Small intestine (tissue), 7 donors: ENCODE data around the gene MYL11. TPM values are rescaled to one million over a fixed set of nuclear protein-coding genes. Genes with fewer than 3 reads are reported as not detected.
"Not testable (repeated sequence)": the region's sequence is repeated elsewhere in the genome, so short reads cannot be mapped to it uniquely, and the experiment has no call there.

Source experiments
- DNase-seq, 2 donors: peaks; one replicate each; pipeline versions ENCODE4 v3.0.0 to v3.0.0-alpha.2; 2013
- FAIRE-seq: peaks from 2 replicates; lab custom pipeline; 2012; peaks lifted over from hg19 to GRCh38; lab: Jason Lieb, UNC
- H3K27ac ChIP-seq, 3 donors: one replicate each; pipeline ENCODE4 v1.5.1; 2013; ENCODE audit warnings: low read length in 2 of 3, mild to moderate bottlenecking in 2 of 3, control low read depth in 1 of 3, inconsistent platforms in 1 of 3, low read depth in 1 of 3, moderate library complexity in 1 of 3
- H3K27me3 ChIP-seq, 3 donors: one replicate each; pipeline ENCODE4 v1.6.1; 2013; ENCODE audit warnings: low read length in 3 of 3, inconsistent platforms in 1 of 3; ENCODE audit not compliant: control insufficient read depth in 3 of 3, insufficient read depth in 3 of 3
- H3K36me3 ChIP-seq, 3 donors: one replicate each; pipeline ENCODE4 v1.6.1; 2013; ENCODE audit warnings: low read length in 3 of 3, inconsistent platforms in 1 of 3, low read depth in 1 of 3, mild to moderate bottlenecking in 1 of 3, moderate library complexity in 1 of 3; ENCODE audit not compliant: control insufficient read depth in 3 of 3, insufficient read depth in 2 of 3
- H3K4me1 ChIP-seq, 3 donors: one replicate each; pipeline ENCODE4 v1.6.1; 2013; ENCODE audit warnings: low read length in 2 of 3, inconsistent platforms in 1 of 3, low read depth in 1 of 3, mild to moderate bottlenecking in 1 of 3, moderate library complexity in 1 of 3; ENCODE audit not compliant: control insufficient read depth in 3 of 3, insufficient read depth in 2 of 3
- H3K4me3 ChIP-seq, 3 donors: one replicate each; pipeline ENCODE4 v1.5.1; 2013; ENCODE audit warnings: low read length in 3 of 3, control low read depth in 1 of 3, inconsistent platforms in 1 of 3, low read depth in 1 of 3, mild to moderate bottlenecking in 1 of 3, moderate library complexity in 1 of 3
- H3K9me3 ChIP-seq, 2 donors: one replicate each; pipeline ENCODE4 v1.6.1; 2013; ENCODE audit warnings: low read depth in 1 of 2, low read length in 1 of 2; ENCODE audit not compliant: control insufficient read depth in 2 of 2, insufficient read depth in 1 of 2
- WGBS, 3 donors: extraction: QIAGEN DNeasy Blood & Tissue Kit; methylation state at CpG; one replicate each; pipeline ENCODE4 v1.1.7; 2013; 5-methylcytosine and 5-hydroxymethylcytosine counted together
- polyA plus RNA-seq, 4 donors: library from polyadenylated mRNA; stranded (reverse) in 3 of 4; unstranded in 1 of 4; fragments of 200-250 nt in 3 of 4; fragments of 120-200 nt in 1 of 4; gene quantifications; one replicate each; pipeline versions ENCODE4 v1.2.1 to v1.2.3, GENCODE V29; 2013
- donor health status: healthy with polysubstance abuse.
- donor health status: control.
- donor health status: control.
- donor health status: Bipolar disorder and iron deficiency.
- donor health status: healthy.

The MYL11 gene
- polyA plus RNA-seq, 4 donors = 0.82 to 26.3 (median 1.9) TPM; not detected in 1

DNA sequence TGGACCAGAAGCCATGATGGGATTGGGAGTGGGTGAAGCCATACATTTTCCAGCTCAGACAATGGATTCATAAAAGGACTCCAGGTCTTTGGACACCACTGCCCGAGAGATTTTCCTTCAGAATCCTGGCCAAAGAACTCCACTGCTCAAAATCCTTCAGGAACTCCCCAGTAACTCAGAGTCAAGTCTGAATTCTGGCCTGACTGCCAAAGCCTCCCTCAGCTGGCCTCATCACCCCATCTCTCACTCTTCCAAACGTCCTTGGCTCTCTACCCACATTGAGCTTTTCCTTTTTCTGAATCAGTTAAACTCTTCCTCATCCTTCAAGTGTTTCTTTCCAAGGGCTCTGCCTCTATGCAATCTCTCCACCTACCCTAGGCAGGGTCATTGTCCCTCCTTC is 8.9 kb downstream of the MYL11 start:
- DNase-seq (peak in 1 of 2 donors; percentile 1), FAIRE-seq (no peak)
- Histone ChIP-seq H3K4me3 (no peak overlapping the region), H3K36me3 (peaks cover 0 to 7% (median 0%) of the 10 kb centered on the region in 3 donors), H3K4me1 (peaks cover 0 to 14% (median 2%) of the 10 kb centered on the region in 3 donors), H3K27me3 (no peaks in the 10 kb centered on the region), H3K9me3 (no peaks in the 10 kb centered on the region), H3K27ac (no peak overlapping the region)
- WGBS, 3 donors = 45 to 55% (median 47%) methylated on average over 2 of the region's 2 CpGs

DNA sequence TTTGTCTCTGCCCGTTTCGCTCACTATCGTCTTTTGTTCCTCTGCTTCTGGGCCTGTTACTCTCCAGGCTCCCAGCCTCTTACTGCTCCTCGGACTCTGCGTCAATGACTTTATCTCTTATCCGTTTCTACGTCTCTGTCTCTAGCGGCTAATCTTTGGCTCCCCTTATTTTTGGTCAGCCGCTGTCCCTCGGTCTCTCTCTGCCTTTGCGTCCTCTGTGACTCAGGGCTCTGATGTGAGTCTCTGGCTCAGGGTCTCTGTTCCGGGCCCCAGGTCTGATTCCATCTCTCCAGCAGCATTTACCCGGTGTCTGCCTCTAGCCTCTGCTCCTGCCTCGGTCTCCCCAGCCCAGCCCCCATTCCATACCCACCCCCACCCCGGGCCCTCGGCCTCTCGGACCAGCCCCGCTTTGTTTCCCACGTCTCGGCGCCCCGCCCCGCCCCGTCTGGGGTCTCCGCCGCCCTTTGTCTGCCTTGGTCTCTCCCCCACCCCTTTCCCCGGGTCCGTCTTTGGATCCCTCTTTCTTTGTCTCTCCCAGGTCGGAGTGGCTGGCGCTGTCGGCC is 20.1 kb downstream of the MYL11 start:
- peaks cover 0 to 22% (median 0%) of the 10 kb centered on the region in 3 donors for H3K36me3 ChIP-seq
- DNase-seq = peak in 1 of 2 donors; percentile 24
- WGBS, 3 donors = 9 to 17% (median 10%) methylated on average over 30 to 31 of the region's 31 CpGs
- H3K4me1 ChIP-seq = peaks cover 0 to 16% (median under 1%) of the 10 kb centered on the region in 3 donors
- peak overlapping the region; percentile 48 to 86 (median 81) for H3K27ac ChIP-seq
- peak overlapping the region; percentile 73 to 81 (median 77) for H3K4me3 ChIP-seq
- H3K27me3 ChIP-seq = no peaks in the 10 kb centered on the region
- FAIRE-seq = no peak
- H3K9me3 ChIP-seq = no peaks in the 10 kb centered on the region

DNA sequence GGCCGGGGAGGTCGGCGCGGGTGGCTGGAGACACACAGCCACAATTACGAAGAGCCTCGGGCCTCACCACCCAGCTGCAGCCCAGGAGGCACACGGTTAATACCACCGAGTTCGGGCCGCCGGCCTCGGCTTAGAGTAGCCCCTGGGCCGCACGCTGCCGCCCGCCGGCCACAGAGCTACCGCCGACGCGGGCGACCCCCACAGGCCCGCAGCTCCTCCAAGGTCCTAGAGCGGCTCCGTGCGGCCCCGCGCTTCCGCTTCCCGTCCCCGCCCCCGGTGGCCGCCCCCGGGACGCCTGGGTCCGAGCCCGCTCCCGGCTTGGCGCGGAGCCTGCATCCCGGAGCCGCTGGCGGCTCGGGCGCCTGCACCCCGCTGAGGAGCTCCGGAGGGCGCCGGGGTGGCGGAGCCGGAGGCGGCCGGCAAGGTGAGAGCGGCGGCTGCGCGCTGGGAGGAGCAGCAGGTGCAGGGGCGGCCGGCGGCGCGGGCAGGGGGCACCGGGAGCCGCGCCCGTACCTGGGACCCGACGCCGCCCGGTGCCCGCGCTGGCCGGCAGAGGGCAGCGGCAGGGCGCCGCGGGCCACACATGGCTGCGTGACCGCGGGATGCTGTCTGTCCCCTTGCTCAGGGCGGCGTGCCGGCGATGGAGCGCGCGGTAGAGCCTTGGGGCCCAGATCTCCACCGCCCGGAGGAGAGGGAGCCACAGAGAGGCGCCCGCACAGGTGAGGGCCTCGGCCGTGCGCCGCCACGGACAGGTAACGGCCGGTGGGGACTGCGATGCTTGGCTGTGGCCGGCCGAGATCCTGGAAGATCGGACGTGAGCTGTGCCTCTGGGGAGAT is 20.8 kb downstream of the MYL11 start, which contains the start of gene ZNF48:
Gene ZNF48 (plus strand): TSS at position 266 of the 837 bp plus-strand sequence. CDS start 375 bp downstream, at position 641.
- Histone ChIP-seq H3K36me3 (peaks cover 0 to 22% (median 0%) of the 10 kb centered on the region in 3 donors), H3K4me1 (peaks cover 0 to 22% (median 2%) of the 10 kb centered on the region in 3 donors), H3K27me3 (no peaks in the 10 kb centered on the region), H3K27ac (peak within 1 kb of the TSS; percentile 48 to 86 (median 81)), H3K4me3 (peak within 1 kb of the TSS; percentile 73 to 81 (median 77)), H3K9me3 (no peaks in the 10 kb centered on the region)
- DNase-seq = peak; percentile 71 to 94
- WGBS, 3 donors = 0% methylated on average over 43 to 103 of the region's 103 CpGs
- no peak for FAIRE-seq

DNA sequence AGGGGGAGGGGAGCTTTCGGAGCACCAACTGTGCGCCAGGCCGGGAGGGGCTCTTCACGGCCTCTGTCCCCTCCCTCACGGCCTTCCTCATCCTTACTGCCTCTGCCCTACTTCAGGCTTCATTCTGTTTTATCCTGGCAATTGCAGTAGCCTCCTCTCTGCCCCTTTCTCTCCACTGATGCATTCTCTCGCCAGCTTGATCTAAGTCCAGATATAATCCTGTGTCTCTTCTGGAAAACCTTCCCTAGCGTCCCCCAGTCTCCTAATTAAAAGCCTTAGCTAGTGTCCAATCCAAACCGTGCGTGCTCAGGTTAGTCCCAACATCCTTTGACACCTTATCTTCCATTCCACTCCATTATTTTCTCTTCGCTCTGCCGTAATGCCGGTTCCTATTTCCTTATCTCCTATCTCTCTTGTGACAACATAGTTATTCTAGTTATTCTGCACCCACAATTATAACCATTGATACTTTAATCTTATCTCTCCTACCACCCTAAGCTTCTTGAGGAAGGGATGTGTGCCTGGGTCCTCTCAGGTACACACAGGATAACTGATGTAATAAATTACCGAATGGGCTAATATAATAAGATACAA is 21.5 kb downstream of the MYL11 start:
- peaks cover 0 to 22% (median 2%) of the 10 kb centered on the region in 3 donors for H3K4me1 ChIP-seq
- FAIRE-seq (no peak), DNase-seq (peak; percentile 42 to 54)
- H3K9me3 ChIP-seq = no peaks in the 10 kb centered on the region
- no peaks in the 10 kb centered on the region for H3K27me3 ChIP-seq
- H3K4me3 ChIP-seq = peak overlapping the region; percentile 73 to 81 (median 76)
- peak overlapping the region in 2 of 3 donors; percentile 73 to 76 for H3K27ac ChIP-seq
- peaks cover 0 to 22% (median 0%) of the 10 kb centered on the region in 3 donors for H3K36me3 ChIP-seq
- WGBS, 3 donors = 7 to 15% (median 12%) methylated on average over 11 to 13 of the region's 13 CpGs

DNA sequence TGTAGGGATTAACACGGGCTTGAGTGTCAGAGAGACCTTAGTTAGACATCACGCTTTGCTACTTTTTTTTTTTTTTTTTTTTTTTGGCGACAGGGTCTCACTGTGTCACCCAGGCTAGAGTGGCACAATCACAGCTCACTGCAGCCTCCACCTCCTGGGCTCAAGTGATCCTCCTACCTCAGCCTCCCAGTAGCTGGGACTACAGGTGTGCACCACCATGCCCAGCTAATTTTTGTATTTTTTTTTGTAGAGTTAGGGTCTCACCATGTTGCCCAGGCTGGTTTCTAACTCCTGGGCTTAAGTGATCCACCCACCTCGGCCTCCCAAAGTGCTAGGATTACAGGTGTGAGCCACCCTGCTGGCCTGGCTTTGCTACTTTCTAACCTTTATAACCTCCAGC is 22.0 kb downstream of the MYL11 start:
- H3K4me1 ChIP-seq = peaks cover 0 to 24% (median 2%) of the 10 kb centered on the region in 3 donors
- not testable (repeated sequence) for H3K27ac ChIP-seq, FAIRE-seq, H3K4me3 ChIP-seq, H3K9me3 ChIP-seq, H3K27me3 ChIP-seq
- peak in 1 of 2 donors; percentile 5 for DNase-seq
- WGBS, 3 donors = 35 to 67% (median 40%) methylated on average over 3 to 4 of the region's 4 CpGs
- H3K36me3 ChIP-seq = peaks cover 0 to 22% (median 0%) of the 10 kb centered on the region in 3 donors

DNA sequence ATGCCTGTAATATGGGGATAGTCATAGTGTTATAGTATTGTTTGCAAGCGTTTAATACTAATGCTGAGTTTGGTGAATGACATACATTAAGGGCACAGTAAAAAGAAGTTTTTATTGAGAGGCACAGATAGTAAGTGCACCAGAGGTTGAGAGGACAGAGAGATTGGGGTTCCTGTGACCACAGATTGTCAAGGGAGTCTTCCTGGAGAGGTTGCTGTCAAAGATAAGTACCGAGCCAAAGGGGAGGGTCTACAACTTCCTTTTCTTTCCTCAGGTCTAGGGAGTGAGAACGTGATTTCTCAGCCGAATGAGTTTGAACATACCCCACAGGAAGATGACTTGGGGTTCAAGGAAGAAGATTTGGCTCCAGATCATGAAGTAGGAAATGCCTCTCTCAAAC is 22.5 kb downstream of the MYL11 start:
- WGBS, 3 donors = 70 to 78% (median 72%) methylated on average over 4 of the region's 4 CpGs
- FAIRE-seq = no peak

DNA sequence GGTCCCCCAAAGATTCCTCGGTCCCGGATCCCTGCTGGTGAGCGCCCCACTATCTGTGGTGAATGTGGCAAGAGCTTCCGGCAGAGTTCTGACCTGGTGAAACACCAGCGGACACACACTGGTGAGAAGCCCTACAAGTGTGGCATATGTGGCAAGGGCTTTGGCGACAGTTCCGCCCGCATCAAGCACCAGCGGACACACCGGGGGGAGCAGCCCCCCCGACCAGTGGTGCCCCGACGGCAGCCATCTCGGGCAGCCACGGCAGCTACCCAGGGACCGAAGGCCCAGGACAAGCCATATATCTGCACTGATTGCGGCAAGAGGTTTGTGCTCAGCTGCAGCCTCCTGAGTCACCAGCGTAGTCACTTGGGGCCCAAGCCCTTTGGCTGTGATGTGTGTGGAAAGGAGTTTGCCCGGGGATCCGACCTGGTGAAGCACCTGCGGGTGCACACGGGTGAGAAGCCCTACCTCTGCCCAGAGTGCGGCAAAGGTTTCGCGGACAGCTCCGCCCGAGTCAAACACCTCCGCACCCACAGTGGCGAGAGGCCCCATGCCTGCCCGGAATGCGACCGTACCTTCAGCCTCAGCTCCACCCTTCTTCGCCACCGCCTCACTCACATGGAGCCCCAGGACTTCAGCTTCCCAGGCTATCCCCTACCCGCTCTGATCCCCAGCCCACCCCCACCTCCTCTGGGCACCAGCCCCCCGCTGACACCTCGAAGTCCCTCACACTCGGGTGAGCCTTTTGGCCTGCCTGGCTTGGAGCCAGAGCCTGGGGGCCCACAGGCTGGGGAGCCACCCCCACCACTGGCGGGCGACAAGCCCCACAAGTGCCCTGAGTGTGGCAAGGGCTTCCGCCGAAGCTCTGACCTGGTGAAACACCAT is 23.4 kb downstream of the MYL11 start:
- H3K4me3 ChIP-seq = no peak overlapping the region
- H3K27me3 ChIP-seq = no peaks in the 10 kb centered on the region
- 87 to 93% (median 89%) methylated on average over 35 to 42 of the region's 42 CpGs for WGBS, 3 donors
- peaks cover 0 to 22% (median 0%) of the 10 kb centered on the region in 3 donors for H3K36me3 ChIP-seq
- FAIRE-seq (no peak), DNase-seq (peak in 1 of 2 donors; percentile 2)
- H3K4me1 ChIP-seq = peaks cover 0 to 30% (median 2%) of the 10 kb centered on the region in 3 donors
- H3K27ac ChIP-seq = no peak overlapping the region
- no peaks in the 10 kb centered on the region for H3K9me3 ChIP-seq

More for the DNA sequence above, 22.5 kb downstream of the MYL11 start:
- Histone ChIP-seq H3K4me1 (peaks cover 0 to 28% (median 2%) of the 10 kb centered on the region in 3 donors), H3K27ac (no peak overlapping the region), H3K27me3 (no peaks in the 10 kb centered on the region), H3K9me3 (no peaks in the 10 kb centered on the region), H3K4me3 (no peak overlapping the region), H3K36me3 (peaks cover 0 to 22% (median 0%) of the 10 kb centered on the region in 3 donors)
- peak in 1 of 2 donors; percentile 1 for DNase-seq
